Suprapubic skin (tissue), 4 donors: ENCODE data around the gene VWC2L.

Source experiments
- CTCF ChIP-seq, 2 donors: fragments of 200-600 bp in 1 of 2; fragments of 450-650 bp in 1 of 2; sonication (generic) in 1 of 2; IDR thresholded peaks; one replicate each; pipeline ENCODE4 v1.5.1; 2016 to 2019; ENCODE audit warnings: antibody characterized with exemption in 2 of 2, mild to moderate bottlenecking in 1 of 2, moderate library complexity in 1 of 2
- POLR2A ChIP-seq, 2 donors: fragments of 450-650 bp; IDR thresholded peaks; one replicate each; pipeline ENCODE4 v1.6.1; 2017; ENCODE audit warnings: antibody characterized with exemption in 2 of 2, mild to moderate bottlenecking in 2 of 2, moderate library complexity in 2 of 2
- POLR2AphosphoS5 ChIP-seq, 3 donors: sonication (generic); formaldehyde crosslinking; IDR thresholded peaks; one replicate each; pipeline ENCODE4 v1.6.1; 2017; ENCODE audit warnings: antibody characterized with exemption in 3 of 3

DNA sequence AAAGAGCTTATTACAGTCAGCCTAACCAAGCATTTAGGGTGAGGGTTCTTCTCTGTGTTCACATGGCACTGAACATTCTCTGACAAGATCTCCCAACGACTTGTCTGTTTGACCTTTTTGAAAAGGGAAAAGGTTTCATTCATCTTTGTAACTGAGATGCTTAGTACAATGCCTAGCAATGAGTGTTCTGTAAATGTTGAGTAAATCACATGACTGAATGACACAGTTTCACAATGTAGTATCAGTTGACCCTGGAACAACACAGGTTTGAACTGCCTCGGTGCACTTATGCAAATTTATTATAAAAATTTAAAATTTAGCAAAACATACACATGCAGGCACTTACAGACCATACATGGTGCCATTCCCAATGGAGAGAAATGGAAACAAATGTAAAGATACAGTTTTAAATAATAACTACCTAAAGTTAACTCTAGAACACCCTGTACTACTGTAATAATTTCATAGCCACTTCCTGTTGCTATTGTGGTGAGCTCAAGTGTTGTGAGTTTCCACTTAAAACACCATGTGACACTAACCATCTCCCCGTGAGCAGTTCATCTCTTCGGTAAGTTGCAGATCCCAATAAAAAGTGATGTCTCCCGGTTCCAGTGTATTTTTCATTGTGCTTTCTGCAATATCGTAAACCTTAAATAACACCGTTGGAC is 34.1 kb upstream of the VWC2L start:
- TF ChIP-seq POLR2A (IDR thresholded peaks at IDR 0.05): no peak
- no peak for TF ChIP-seq POLR2AphosphoS5 (IDR thresholded peaks at IDR 0.05)
- TF ChIP-seq CTCF (IDR thresholded peaks at IDR 0.05): no peak
